ENCODE measurements around the gene ACAP1.

GRCh38 chr17:7329374-7329996 is 6.8 kb upstream of the ACAP1 start:
- TF ChIP-seq CTCF (IDR thresholded peaks at IDR 0.05) (peak in 2 of 3 experiments; percentile 14 to 26), POLR2A (IDR thresholded peaks at IDR 0.05) (no peak)

All from testis (tissue), 2 donors.